Measurements from ENCODE around the gene BANP.

The BANP gene

DNA sequence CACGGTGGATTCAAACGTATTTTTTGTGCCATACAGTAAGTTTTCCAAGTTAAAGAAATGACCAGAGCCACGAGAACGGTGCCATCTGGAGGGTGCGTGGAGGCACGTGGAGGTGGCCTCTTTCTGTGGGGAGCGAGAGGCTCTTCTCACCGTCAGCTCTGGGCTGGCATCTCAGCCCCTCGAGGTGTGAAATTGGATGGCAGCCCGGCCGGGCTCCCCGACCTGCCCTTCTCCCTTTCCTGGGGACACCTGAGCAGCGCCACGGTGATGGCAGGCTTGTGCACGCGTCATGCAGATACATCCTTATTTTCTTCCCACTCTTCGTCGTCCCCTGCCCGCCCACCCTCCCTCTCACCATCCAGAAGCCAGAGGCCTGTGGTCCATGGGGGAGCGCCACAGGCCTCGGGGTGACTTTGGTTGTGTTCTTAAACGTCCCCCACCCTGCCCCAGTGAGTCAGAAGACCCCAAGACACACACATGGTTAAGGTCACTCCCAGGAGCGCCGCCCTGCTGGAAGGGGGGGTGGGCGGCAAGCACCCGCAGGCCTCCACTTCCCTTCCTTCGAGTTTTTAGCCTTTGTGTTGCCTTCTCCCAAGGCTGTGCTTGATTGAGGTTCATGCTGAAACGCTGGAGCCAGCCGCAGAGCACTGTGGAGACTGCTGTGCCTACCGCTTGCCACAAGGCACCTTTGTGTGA, 109.4 kb downstream of the BANP start:
- TF ChIP-seq CTCF (IDR thresholded peaks at IDR 0.05; ENCODE audit: control insufficient read depth, insufficient read depth, low read depth, low read length, missing control alignments), result no peak
- DNase-seq (ENCODE audit: low read depth), result no peak
- no peak overlapping the region for H3K4me3 ChIP-seq (ENCODE audit: control insufficient read depth, low read depth, low read length)

GRCh38 chr16:88061346-88062110, 110.3 kb downstream of the BANP start:
- no peak for DNase-seq (ENCODE audit: low read depth)
- no peak overlapping the region for H3K4me3 ChIP-seq (ENCODE audit: control insufficient read depth, low read depth, low read length)
- TF ChIP-seq CTCF (IDR thresholded peaks at IDR 0.05; ENCODE audit: control insufficient read depth, insufficient read depth, low read depth, low read length, missing control alignments), result no peak

DNA sequence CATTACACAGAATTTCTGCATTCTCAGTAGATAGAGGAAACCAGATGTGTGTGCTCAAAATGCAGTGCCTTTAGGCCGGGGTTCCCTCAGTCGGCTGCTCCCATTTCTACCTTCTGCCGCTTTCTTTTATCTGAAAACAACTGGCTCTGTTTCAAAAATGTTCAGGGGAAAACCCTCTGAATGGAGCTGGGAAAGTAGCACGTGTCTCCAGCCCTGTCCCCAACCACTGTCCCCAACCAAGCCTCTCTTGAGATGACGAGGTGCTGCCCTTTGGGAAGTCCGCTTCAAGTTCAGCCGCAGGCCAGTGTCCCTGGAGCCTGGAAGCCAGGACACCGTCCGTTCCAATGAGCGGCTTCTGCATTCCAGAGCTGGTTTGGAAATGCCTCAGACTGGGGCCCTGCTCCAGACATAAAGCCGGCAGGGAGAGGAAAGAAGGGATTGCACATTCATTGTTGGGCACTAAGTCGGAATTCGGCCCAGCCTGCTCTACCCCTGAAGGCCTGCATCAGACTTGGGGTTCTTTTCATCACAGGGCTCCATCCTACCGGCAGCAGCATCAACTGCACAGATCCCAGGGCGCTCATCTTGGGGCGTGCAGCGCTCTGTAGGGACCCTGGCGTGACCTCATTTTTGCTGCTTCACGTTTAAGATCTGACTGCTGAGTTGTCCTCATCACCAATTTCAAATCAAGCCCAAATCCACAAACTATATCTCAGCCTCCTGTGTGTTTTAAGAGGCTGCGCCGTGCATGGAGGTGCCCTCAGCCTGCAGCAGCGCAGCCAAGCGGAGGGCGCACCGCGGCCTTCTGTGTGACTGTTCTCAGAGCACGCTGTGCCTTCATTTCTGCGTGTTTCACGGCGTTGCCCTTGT, 111.3 kb downstream of the BANP start:
- DNase-seq (ENCODE audit: low read depth), result peak; percentile 34

GRCh38 chr16:88063211-88063773, 112.1 kb downstream of the BANP start:
- DNase-seq (ENCODE audit: low read depth), result peak; percentile 72
- no peak overlapping the region for H3K4me3 ChIP-seq (ENCODE audit: control insufficient read depth, low read depth, low read length)
- TF ChIP-seq CTCF (IDR thresholded peaks at IDR 0.05; ENCODE audit: control insufficient read depth, insufficient read depth, low read depth, low read length, missing control alignments), result peak; percentile 68

More for the DNA sequence above, 111.3 kb downstream of the BANP start:
- no peak overlapping the region for H3K4me3 ChIP-seq (ENCODE audit: control insufficient read depth, low read depth, low read length)
- TF ChIP-seq CTCF (IDR thresholded peaks at IDR 0.05; ENCODE audit: control insufficient read depth, insufficient read depth, low read depth, low read length, missing control alignments), result no peak

- no peak for DNase-seq (ENCODE audit: low read depth)
- TF ChIP-seq CTCF (IDR thresholded peaks at IDR 0.05; ENCODE audit: control insufficient read depth, insufficient read depth, low read depth, low read length, missing control alignments), result no peak
- H3K4me3 ChIP-seq (ENCODE audit: control insufficient read depth, low read depth, low read length), result no peak overlapping the region
Observed at GRCh38 chr16:88064011-88064888, 113.0 kb downstream of the BANP start.
